OCI-LY1 (cell line): ENCODE results near the gene PCSK5.

ENCODE experiments used
- H2AFZ ChIP-seq: fragments of 200-600 bp; sonication (generic), shearing (Covaris generic); 2 replicates; pipeline ENCODE4 v1.6.0; 2014; ENCODE audit warnings: antibody characterized with exemption, mild to moderate bottlenecking, low read length
- H3F3A ChIP-seq: fragments of 200-600 bp; sonication (generic), shearing (Covaris generic); 2 replicates; pipeline ENCODE4 v1.6.0; 2014; ENCODE audit warnings: mild to moderate bottlenecking, antibody characterized with exemption, low read length, moderate library complexity; ENCODE audit not compliant: insufficient read depth
- H3K27ac ChIP-seq: fragments of 200-600 bp; sonication (generic); 2 replicates; pipeline ENCODE4 v1.5.1; 2014; ENCODE audit warnings: low read length, mixed run types, mild to moderate bottlenecking, low read depth; ENCODE audit not compliant: poor library complexity, severe bottlenecking
- H3K27me3 ChIP-seq: fragments of 200-600 bp; sonication (generic); 2 replicates; pipeline ENCODE4 v1.6.0; 2014; ENCODE audit warnings: antibody characterized with exemption, mild to moderate bottlenecking, low read length, moderate library complexity; ENCODE audit not compliant: insufficient read depth
- H3K36me3 ChIP-seq: fragments of 200-600 bp; sonication (generic); 2 replicates; pipeline ENCODE4 v1.6.1; 2014; ENCODE audit warnings: mild to moderate bottlenecking, antibody characterized with exemption, low read length, moderate library complexity, mixed read lengths; ENCODE audit not compliant: insufficient read depth
- H3K4me1 ChIP-seq: fragments of 200-600 bp; sonication (generic); 2 replicates; pipeline ENCODE4 v1.5.1; 2014; ENCODE audit warnings: mild to moderate bottlenecking, low read length, moderate library complexity; ENCODE audit not compliant: insufficient read depth, severe bottlenecking
- H3K4me2 ChIP-seq: fragments of 200-600 bp; sonication (generic), shearing (Covaris generic); 2 replicates; pipeline ENCODE4 v1.6.1; 2014; ENCODE audit warnings: low read length
- H3K4me3 ChIP-seq: fragments of 200-600 bp; sonication (generic); 2 replicates; pipeline ENCODE4 v1.5.1; 2014; ENCODE audit warnings: low read length, low read depth, mild to moderate bottlenecking, mixed read lengths; ENCODE audit not compliant: poor library complexity, severe bottlenecking
- H3K79me2 ChIP-seq: fragments of 200-600 bp; shearing (Covaris generic); 2 replicates; pipeline ENCODE4 v1.6.1; 2016; ENCODE audit warnings: mixed run types, low read length, mixed read lengths; ENCODE audit not compliant: insufficient read depth
- H3K9ac ChIP-seq: fragments of 200-600 bp; sonication (generic), shearing (Covaris generic); 2 replicates; pipeline ENCODE4 v1.6.1; 2014; ENCODE audit warnings: mild to moderate bottlenecking, low read length, mixed read lengths
- H3K9me2 ChIP-seq: fragments of 200-600 bp; sonication (generic), shearing (Covaris generic); 2 replicates; pipeline ENCODE4 v1.6.1; 2014; ENCODE audit warnings: low read depth, mild to moderate bottlenecking, low read length, mixed read lengths
- H3K9me3 ChIP-seq: fragments of 200-600 bp; shearing (Covaris generic); 2 replicates; pipeline ENCODE4 v1.6.1; 2014; ENCODE audit warnings: low read length, mixed read lengths
- H4K20me1 ChIP-seq: fragments of 200-600 bp; sonication (generic), shearing (Covaris generic); 2 replicates; pipeline ENCODE4 v1.6.0; 2016; ENCODE audit warnings: mild to moderate bottlenecking, low read length; ENCODE audit not compliant: insufficient read depth
- EZH2 ChIP-seq: fragments of 200-600 bp; sonication (generic), shearing (Covaris generic); IDR thresholded peaks from 2 replicates; pipeline ENCODE4 v1.8.0; 2017; ENCODE audit warnings: borderline replicate concordance, mixed run types, mild to moderate bottlenecking, antibody characterized with exemption, low read length, moderate library complexity, mixed read lengths
- TF ChIP-seq, protein P1 (sequence below): fragments of 200-600 bp; sonication (generic), shearing (Covaris generic); IDR thresholded peaks from 2 replicates; pipeline ENCODE4 v1.5.1; 2017; ENCODE audit warnings: mild to moderate bottlenecking, antibody characterized with exemption, low read length, moderate library complexity, mixed read lengths

Gene PCSK5

DNA sequence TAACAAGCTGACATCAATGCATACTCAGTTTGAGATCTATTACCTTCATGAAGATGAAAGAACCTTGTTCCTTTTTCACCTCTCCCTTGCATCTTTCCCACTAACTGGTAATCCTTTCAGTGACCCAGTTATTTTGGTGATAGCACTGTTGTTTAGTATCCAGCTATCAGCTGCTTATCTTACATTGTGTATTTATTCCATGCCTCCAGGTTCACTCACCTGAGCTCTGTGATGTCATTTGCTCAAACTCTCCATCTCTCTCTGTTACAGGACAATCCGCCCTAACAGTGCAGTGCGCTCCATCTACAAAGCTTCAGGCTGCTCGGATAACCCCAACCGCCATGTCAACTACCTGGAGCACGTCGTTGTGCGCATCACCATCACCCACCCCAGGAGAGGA lies 268.2 kb downstream of the PCSK5 start:
- Histone ChIP-seq H3K9me3 (no peaks in the 10 kb centered on the region), H3K9ac (no peak overlapping the region), H3K4me1 (no peaks in the 10 kb centered on the region), H3K9me2 (no peaks in the 10 kb centered on the region), H4K20me1 (no peaks in the 10 kb centered on the region), H3K27me3 (no peaks in the 10 kb centered on the region), H3K4me2 (no peak overlapping the region), H3K36me3 (no peaks in the 10 kb centered on the region), H3K27ac (no peak overlapping the region), H2AFZ (no peak overlapping the region), H3K4me3 (no peak overlapping the region), H3K79me2 (no peaks in the 10 kb centered on the region), H3F3A (no peaks in the 10 kb centered on the region)
- TF ChIP-seq EZH2: no peak
- TF ChIP-seq, protein P1, sequence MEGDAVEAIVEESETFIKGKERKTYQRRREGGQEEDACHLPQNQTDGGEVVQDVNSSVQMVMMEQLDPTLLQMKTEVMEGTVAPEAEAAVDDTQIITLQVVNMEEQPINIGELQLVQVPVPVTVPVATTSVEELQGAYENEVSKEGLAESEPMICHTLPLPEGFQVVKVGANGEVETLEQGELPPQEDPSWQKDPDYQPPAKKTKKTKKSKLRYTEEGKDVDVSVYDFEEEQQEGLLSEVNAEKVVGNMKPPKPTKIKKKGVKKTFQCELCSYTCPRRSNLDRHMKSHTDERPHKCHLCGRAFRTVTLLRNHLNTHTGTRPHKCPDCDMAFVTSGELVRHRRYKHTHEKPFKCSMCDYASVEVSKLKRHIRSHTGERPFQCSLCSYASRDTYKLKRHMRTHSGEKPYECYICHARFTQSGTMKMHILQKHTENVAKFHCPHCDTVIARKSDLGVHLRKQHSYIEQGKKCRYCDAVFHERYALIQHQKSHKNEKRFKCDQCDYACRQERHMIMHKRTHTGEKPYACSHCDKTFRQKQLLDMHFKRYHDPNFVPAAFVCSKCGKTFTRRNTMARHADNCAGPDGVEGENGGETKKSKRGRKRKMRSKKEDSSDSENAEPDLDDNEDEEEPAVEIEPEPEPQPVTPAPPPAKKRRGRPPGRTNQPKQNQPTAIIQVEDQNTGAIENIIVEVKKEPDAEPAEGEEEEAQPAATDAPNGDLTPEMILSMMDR: no peak

DNA sequence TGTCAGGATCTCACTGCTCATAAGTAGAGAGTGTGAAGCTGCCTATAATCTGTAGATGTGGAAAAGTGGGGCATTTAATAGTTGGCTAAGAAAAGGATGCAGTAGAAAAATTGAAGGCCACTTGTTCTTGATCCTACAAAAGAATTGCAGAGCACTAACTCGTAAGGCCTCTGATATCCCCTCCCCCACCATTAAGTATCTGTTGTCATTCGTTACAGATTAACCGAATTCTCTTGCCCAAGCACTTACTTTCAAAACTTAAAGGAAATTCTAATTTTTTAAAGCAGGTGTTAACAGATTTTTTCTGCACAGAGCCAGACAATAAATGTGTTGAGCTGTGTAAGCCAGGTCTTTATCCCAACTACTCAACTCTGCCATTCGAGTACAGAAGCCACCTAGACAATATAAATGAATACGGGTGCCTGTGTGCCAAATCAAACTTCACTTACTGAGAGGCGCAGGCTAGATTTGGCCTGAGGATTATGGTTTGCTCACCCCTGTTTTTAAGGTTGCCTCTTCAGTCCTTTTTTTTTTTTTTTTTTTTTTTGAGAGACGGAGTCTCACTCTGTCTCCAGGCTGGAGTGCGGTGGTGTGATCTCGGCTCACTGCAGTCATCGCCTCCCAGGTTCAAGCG lies 268.9 kb downstream of the PCSK5 start:
- H3K4me1 ChIP-seq: no peaks in the 10 kb centered on the region
- H3K4me3 ChIP-seq: no peak overlapping the region
- H3K36me3 ChIP-seq: no peaks in the 10 kb centered on the region
- TF ChIP-seq, protein P1: no peak
- TF ChIP-seq EZH2: no peak
- no peak overlapping the region for H3K27ac ChIP-seq
- no peaks in the 10 kb centered on the region for H3F3A ChIP-seq
- H4K20me1 ChIP-seq: no peaks in the 10 kb centered on the region
- no peak overlapping the region for H3K4me2 ChIP-seq
- H3K79me2 ChIP-seq: no peaks in the 10 kb centered on the region
- no peaks in the 10 kb centered on the region for H3K9me2 ChIP-seq
- H3K27me3 ChIP-seq: no peaks in the 10 kb centered on the region
- no peak overlapping the region for H2AFZ ChIP-seq
- no peaks in the 10 kb centered on the region for H3K9me3 ChIP-seq
- no peak overlapping the region for H3K9ac ChIP-seq

DNA sequence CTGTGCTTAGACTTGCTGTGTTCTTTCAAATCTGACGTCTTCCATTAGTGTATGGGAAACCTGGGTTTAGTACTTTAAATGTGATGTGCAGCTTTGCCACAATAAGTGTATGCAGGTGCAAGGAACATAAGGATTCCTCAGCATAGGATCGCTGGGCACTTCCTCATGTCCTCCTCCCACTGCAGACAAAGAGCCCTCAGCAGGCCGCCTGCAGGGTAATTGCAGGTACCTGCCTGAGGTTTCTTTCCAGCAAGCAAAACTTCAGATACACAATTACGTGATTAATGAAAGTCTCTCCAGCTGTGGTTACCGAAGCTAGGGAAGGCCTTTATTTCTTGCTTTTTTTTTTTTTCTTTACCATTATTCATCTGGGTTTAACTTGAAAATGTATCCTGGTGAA lies 270.6 kb downstream of the PCSK5 start:
- Histone ChIP-seq H2AFZ (no peak overlapping the region), H3K4me2 (no peak overlapping the region), H3F3A (no peaks in the 10 kb centered on the region), H3K36me3 (no peaks in the 10 kb centered on the region), H3K27ac (no peak overlapping the region), H3K9ac (no peak overlapping the region), H3K9me3 (no peaks in the 10 kb centered on the region), H3K9me2 (no peaks in the 10 kb centered on the region), H3K4me3 (no peak overlapping the region), H3K4me1 (no peaks in the 10 kb centered on the region), H4K20me1 (no peaks in the 10 kb centered on the region), H3K27me3 (no peaks in the 10 kb centered on the region), H3K79me2 (no peaks in the 10 kb centered on the region)
- TF ChIP-seq, protein P1: no peak
- no peak for TF ChIP-seq EZH2
